ENCODE data around the gene F13B. TPM values are rescaled to one million over a fixed set of nuclear protein-coding genes. Genes with fewer than 3 reads are reported as not detected.

Gene F13B
- total RNA-seq, 1 donor from 2014 or later: 0.48 TPM

Other genes starting within 250 kb of the F13B start
- not detected in 2 replicates for gene CFHR1, start 247.5 kb downstream of the F13B start, total RNA-seq (ENCODE audit: low replicate concordance)
- not detected in 2 replicates for gene CFHR4, start 179.2 kb downstream of the F13B start, total RNA-seq (ENCODE audit: low replicate concordance)
- gene CFHR2, start 123.5 kb downstream of the F13B start, total RNA-seq (ENCODE audit: low replicate concordance): not detected in 2 replicates
- gene CFHR5, start 89.7 kb downstream of the F13B start, total RNA-seq (ENCODE audit: low replicate concordance): not detected in 2 replicates
- gene ASPM, start 79.4 kb upstream of the F13B start, total RNA-seq (ENCODE audit: low replicate concordance): 13.0 and 38.6 TPM in 2 replicates
- gene ZBTB41, start 134.0 kb upstream of the F13B start, total RNA-seq (ENCODE audit: low replicate concordance): 13.1 and 17.6 TPM in 2 replicates
- 5.7 and 14.7 TPM in 2 replicates for gene CRB1, start 201.0 kb upstream of the F13B start, total RNA-seq (ENCODE audit: low replicate concordance)

Measured in type B pancreatic cell (in vitro differentiated cells).